HG02973 (cell line): ENCODE measurements around the gene FAM107B.
"Not testable (repeated sequence)": the region's sequence is repeated elsewhere in the genome, so short reads cannot be mapped to it uniquely, and the experiment has no call there.

Experiments
- ATAC-seq: cut with Tn5 transposase; IDR thresholded peaks from one replicate; pipeline ENCODE4 v1.9.1; 2021; ENCODE audit warnings: moderate library complexity; ENCODE audit not compliant: unreplicated experiment

Gene FAM107B

GRCh38 chr10:14604181-14605142 is 170.2 kb downstream of the FAM107B start:
- peak; percentile 40 for ATAC-seq

- ATAC-seq, result peak; percentile 6
These were observed 171.1 kb downstream of the FAM107B start for GRCh38 chr10:14603534-14604102.

GRCh38 chr10:14602807-14603533 is 171.7 kb downstream of the FAM107B start:
- ATAC-seq, result no peak

- peak; percentile 38 for ATAC-seq
These were observed 172.6 kb downstream of the FAM107B start for GRCh38 chr10:14601872-14602725.

GRCh38 chr10:14601326-14601725 is 173.4 kb downstream of the FAM107B start:
- no peak for ATAC-seq

GRCh38 chr10:14600065-14600464 is 174.6 kb downstream of the FAM107B start:
- ATAC-seq, result no peak

GRCh38 chr10:14598809-14599764 is 175.6 kb downstream of the FAM107B start:
- ATAC-seq, result no peak

- no peak for ATAC-seq
These were observed 179.0 kb downstream of the FAM107B start for GRCh38 chr10:14595526-14596182.

- no peak for ATAC-seq
These were observed 179.7 kb downstream of the FAM107B start for GRCh38 chr10:14594878-14595525.

GRCh38 chr10:14593806-14594205 is 180.9 kb downstream of the FAM107B start:
- no peak for ATAC-seq

GRCh38 chr10:14592566-14592965 is 182.1 kb downstream of the FAM107B start:
- no peak for ATAC-seq

GRCh38 chr10:14592026-14592425 is 182.7 kb downstream of the FAM107B start:
- ATAC-seq, result no peak

- ATAC-seq, result not testable (repeated sequence)
These were observed 185.8 kb downstream of the FAM107B start for GRCh38 chr10:14588938-14589294.

GRCh38 chr10:14588084-14588937 is 186.4 kb downstream of the FAM107B start:
- ATAC-seq, result peak; percentile 69

- no peak for ATAC-seq
These were observed 187.1 kb downstream of the FAM107B start for GRCh38 chr10:14587540-14588083.

- no peak for ATAC-seq
These were observed 187.8 kb downstream of the FAM107B start for GRCh38 chr10:14586901-14587300.
